Measurements from ENCODE around the gene RXFP3.
A peak's percentile ranks its signal among the peaks of the same experiment; 100 is the strongest.

The RXFP3 gene

DNA sequence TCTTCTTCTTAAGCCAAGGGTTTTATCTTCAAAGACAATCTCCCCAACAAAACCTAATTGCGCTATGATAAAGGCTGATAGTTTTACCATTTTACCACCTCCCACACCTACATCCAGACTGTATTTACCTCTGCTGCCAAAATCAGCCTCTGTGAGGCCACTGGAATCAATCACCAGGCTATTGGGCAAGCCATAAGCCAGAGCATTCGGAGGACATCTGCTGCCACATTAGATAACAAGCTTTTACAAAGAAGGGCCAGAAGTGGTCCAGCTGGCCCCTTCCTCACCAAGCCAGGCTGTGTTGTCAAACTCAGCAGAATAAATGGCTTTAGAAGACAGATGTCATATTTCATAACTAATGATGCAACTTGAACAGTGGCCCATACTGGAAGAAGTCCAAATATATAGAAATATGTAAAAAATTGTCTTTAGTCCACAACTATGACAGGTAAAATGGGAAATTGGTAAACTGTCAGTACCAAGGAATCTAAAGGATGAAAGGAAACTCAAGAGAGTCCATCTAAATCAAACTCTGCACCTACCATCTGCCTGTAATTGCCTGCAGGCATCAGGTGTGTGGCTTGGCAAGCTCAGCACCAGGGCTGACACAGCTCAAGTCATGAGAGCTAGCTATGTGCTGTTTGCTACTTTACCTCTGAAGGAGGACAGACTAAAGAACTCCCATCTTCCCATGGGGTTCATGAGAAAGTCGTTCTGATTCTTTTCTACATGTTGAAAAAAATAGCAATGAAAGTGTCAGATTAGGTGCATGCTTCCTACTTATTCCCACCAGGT lies 32.2 kb downstream of the RXFP3 start:
- DNase-seq (ENCODE audit: low spot score): no peak
- TF ChIP-seq, protein P1, sequence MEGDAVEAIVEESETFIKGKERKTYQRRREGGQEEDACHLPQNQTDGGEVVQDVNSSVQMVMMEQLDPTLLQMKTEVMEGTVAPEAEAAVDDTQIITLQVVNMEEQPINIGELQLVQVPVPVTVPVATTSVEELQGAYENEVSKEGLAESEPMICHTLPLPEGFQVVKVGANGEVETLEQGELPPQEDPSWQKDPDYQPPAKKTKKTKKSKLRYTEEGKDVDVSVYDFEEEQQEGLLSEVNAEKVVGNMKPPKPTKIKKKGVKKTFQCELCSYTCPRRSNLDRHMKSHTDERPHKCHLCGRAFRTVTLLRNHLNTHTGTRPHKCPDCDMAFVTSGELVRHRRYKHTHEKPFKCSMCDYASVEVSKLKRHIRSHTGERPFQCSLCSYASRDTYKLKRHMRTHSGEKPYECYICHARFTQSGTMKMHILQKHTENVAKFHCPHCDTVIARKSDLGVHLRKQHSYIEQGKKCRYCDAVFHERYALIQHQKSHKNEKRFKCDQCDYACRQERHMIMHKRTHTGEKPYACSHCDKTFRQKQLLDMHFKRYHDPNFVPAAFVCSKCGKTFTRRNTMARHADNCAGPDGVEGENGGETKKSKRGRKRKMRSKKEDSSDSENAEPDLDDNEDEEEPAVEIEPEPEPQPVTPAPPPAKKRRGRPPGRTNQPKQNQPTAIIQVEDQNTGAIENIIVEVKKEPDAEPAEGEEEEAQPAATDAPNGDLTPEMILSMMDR (IDR thresholded peaks at IDR 0.05): no peak
- no peak overlapping the region for H3K4me3 ChIP-seq
- no peak overlapping the region for H3K27ac ChIP-seq

GRCh38 chr5:33969572-33970452 lies 33.6 kb downstream of the RXFP3 start:
- H3K4me3 ChIP-seq: no peak overlapping the region
- TF ChIP-seq, protein P1 (IDR thresholded peaks at IDR 0.05): peak; percentile 61
- DNase-seq (ENCODE audit: low spot score): no peak
- no peak overlapping the region for H3K27ac ChIP-seq

- TF ChIP-seq, protein P1 (IDR thresholded peaks at IDR 0.05): no peak
- no peak for DNase-seq (ENCODE audit: low spot score)
- Histone ChIP-seq H3K4me3 (no peak overlapping the region), H3K27ac (no peak overlapping the region)
These were observed 37.1 kb downstream of the RXFP3 start for GRCh38 chr5:33973271-33973670.

GRCh38 chr5:33975852-33976251 lies 39.7 kb downstream of the RXFP3 start:
- H3K27ac ChIP-seq: no peak overlapping the region
- TF ChIP-seq, protein P1 (IDR thresholded peaks at IDR 0.05): no peak
- DNase-seq (ENCODE audit: low spot score): no peak
- no peak overlapping the region for H3K4me3 ChIP-seq

DNA sequence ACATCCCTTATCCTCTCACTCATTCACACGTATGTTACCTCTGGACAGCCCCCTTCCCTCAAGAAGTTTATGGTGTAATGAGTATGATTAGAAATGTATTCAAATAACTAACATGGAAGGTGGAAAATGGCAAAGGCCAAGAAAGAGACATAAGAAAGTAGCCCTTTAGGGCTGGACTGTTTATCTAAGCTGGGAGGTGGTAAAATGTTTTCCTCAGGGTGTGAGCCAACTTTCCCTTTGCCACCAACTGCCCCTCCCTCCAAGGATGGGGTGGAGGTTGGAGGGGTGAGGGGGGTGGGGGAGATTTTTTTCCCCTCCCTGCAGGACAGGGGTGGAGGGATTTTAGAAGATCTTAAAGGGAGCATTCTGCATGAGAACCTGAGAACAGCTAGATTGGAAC lies 40.1 kb downstream of the RXFP3 start:
- H3K27ac ChIP-seq: no peak overlapping the region
- TF ChIP-seq, protein P1 (IDR thresholded peaks at IDR 0.05): no peak
- DNase-seq (ENCODE audit: low spot score): no peak
- no peak overlapping the region for H3K4me3 ChIP-seq

DNA sequence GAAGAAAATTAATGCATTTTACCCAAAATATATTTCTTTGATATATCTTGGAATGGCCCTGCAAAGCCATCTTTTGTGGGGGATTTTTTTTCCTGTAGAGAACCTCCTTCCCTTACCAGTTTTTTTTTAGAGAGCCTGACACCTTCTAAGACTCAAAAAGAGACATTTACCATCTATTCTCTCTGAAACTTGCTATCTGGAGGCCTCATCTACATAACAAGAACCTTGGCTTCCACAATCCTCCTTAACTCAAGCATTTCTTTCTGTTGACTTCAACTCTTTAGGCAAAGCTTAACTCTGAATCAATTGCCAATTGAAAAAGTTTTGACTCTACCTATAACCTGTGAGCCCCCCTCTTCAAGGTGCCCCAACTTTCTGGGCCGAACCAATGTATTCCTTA lies 42.1 kb downstream of the RXFP3 start:
- DNase-seq (ENCODE audit: low spot score): no peak
- TF ChIP-seq, protein P1 (IDR thresholded peaks at IDR 0.05): no peak
- Histone ChIP-seq H3K27ac (no peak overlapping the region), H3K4me3 (no peak overlapping the region)
